PFSK-1 (cell line): Measurements from ENCODE around the gene ISX.

Experiments used
- FOXP2 ChIP-seq: optimal IDR thresholded peaks from 2 replicates; pipeline ENCODE3; 2011; ENCODE audit warnings: borderline replicate concordance, control low read depth, inconsistent platforms; ENCODE audit not compliant: insufficient read depth; ENCODE audit errors: extremely low read length, extremely low read depth
- POLR2AphosphoS5 ChIP-seq: IDR thresholded peaks from 2 replicates; pipeline ENCODE4 v1.6.1; 2012; ENCODE audit warnings: low read depth, mild to moderate bottlenecking, control low read depth, low read length, moderate library complexity
- REST ChIP-seq, 2 experiments: IDR thresholded peaks; 2 replicates each; pipeline versions ENCODE4 v1.6.1 to v1.8.0; 2011 to 2012; ENCODE audit warnings: low read depth in 2 of 2, low read length in 2 of 2, control low read depth in 1 of 2, inconsistent platforms in 1 of 2, mild to moderate bottlenecking in 1 of 2, moderate library complexity in 1 of 2; ENCODE audit not compliant: insufficient read depth in 1 of 2
- SIN3A ChIP-seq: IDR thresholded peaks from 2 replicates; pipeline ENCODE4 v1.6.1; 2012; ENCODE audit warnings: mild to moderate bottlenecking, low read length, moderate library complexity, borderline replicate concordance; ENCODE audit not compliant: insufficient read depth
- TAF1 ChIP-seq: IDR thresholded peaks from 2 replicates; pipeline ENCODE4 v1.6.1; 2012; ENCODE audit warnings: low read length, control low read depth, borderline replicate concordance; ENCODE audit not compliant: insufficient read depth

The ISX gene

DNA sequence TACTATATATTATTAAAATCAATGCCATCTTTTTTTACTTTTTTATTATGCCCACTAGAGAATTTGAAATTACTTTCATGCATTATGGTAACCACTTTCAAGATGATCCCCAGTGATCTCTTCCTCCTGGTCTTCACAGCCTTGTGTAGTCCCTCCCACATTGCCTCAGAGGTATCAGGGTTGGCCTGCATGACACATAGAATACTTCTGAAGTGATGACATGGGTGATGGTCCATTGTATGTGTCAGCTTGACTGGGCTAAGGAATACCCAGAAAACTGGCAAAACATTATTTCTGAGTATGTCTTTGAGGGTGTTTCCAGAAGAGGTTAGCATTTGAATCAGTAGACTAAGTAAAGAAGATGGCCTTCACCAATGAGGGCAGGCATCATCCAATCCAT lies 14.2 kb upstream of the ISX start:
- TF ChIP-seq POLR2AphosphoS5 (no peak), SIN3A (no peak), TAF1 (no peak), FOXP2 (no peak), REST (IDR thresholded peaks at IDR 0.05; ENCODE audit: insufficient read depth in 1 of 2, low read depth in 2 of 2, low read length in 2 of 2) (no peak)

DNA sequence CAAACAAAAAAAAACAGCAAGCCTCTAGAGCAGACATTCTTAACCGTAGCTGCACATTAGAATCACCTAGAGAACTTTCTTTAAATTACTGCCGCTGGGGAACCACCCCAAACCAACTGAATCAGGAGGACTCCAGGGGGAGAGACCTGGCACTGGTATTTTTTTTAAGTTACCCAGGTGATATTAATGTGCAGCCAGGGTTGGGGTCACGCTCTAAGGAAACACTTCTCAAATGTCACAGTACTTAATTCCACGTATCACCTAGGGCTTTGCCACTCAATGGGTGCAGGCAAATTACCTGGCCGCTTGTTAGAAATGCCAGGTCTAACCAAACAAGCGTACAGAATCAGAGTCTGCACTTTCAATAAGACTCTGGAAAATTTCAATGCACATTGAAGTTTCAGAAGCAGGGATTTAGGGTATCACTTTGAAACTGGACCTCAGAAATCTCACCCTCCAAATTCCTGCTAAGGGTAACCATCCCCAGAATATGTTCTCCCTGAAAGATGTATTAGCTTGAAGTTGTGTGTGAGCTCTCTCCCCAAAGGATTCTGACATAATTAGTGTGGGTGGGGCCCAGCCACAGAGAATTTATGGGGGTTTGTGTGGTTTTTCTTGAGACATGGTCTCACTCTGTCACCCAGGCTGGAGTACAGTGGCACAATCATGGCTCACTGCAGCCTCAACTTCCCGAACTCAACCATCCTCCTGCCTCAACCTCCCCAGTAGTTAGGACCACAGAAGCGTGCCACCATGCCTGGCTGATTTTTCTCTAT lies 12.7 kb upstream of the ISX start:
- TF ChIP-seq FOXP2 (no peak), REST (IDR thresholded peaks at IDR 0.05; ENCODE audit: insufficient read depth in 1 of 2, low read depth in 2 of 2, low read length in 2 of 2) (no peak), SIN3A (no peak), TAF1 (no peak), POLR2AphosphoS5 (no peak)

DNA sequence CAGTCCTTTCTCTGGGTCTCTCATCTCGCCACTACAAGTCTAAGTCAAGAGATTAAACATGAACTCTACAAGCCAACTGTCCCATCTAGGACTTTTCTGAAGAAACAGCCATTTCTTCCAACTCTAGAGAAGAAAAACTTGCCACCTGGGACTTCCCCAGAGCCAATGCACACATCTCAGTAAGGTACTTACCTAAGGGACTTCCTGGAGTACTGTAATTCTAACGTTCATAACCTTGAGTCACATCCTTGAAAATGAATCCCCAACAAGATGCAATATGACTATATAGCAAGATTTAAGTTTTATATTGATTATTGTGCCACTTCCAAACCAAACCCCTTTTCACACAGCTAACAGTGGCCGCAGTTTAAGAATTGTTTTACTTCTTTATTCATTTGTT lies 11.9 kb upstream of the ISX start:
- TF ChIP-seq SIN3A (no peak), REST (IDR thresholded peaks at IDR 0.05; ENCODE audit: insufficient read depth in 1 of 2, low read depth in 2 of 2, low read length in 2 of 2) (no peak), TAF1 (no peak), FOXP2 (no peak), POLR2AphosphoS5 (no peak)

DNA sequence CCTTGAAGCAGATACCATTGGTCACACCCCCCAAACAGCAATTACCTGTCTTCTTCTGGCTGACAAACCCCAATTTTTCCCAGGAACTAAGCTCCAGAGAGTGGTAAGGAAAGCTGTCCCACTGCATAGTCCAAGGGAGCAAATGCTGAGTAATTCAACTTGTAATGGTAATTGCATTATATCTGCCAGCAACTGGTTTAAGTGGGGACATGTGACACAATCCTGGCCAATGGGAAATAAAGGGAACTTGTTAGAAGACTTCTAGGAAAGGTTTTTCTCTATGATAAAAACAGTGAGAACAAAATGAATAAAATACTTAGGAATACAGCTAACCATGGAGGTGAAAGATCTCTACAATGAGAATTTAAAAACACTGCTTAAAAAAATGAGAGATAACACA lies 9.5 kb upstream of the ISX start:
- TF ChIP-seq FOXP2, result no peak
- TF ChIP-seq REST (IDR thresholded peaks at IDR 0.05; ENCODE audit: insufficient read depth in 1 of 2, low read depth in 2 of 2, low read length in 2 of 2), result no peak
- TF ChIP-seq TAF1, result no peak
- no peak for TF ChIP-seq SIN3A

DNA sequence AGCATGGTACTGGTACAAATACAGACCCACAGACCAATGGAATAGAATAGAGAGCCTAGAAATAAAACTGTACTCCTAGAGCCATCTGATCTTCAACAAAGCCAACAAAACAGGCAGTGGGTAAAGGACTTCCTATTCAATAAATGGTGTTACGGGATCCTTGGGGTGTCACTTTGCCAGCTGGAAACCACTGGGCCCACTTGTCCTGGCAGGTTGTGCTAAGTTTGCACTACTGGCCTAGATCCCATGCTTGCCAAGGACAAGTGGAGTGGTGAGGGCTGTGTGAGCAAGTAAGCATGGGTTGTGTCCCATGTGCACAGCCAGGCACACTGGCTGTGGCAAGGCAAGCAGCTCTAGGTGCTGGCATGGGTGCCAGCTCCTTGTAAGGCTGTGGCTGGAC lies 8.8 kb upstream of the ISX start:
- no peak for TF ChIP-seq FOXP2
- TF ChIP-seq POLR2AphosphoS5, result no peak
- TF ChIP-seq REST (IDR thresholded peaks at IDR 0.05; ENCODE audit: insufficient read depth in 1 of 2, low read depth in 2 of 2, low read length in 2 of 2), result no peak
- TF ChIP-seq SIN3A, result no peak
- TF ChIP-seq TAF1, result no peak
